Measurements from ENCODE around the gene NINJ2.
A peak's percentile ranks its signal among the peaks of the same experiment; 100 is the strongest.

NINJ2 gene

DNA sequence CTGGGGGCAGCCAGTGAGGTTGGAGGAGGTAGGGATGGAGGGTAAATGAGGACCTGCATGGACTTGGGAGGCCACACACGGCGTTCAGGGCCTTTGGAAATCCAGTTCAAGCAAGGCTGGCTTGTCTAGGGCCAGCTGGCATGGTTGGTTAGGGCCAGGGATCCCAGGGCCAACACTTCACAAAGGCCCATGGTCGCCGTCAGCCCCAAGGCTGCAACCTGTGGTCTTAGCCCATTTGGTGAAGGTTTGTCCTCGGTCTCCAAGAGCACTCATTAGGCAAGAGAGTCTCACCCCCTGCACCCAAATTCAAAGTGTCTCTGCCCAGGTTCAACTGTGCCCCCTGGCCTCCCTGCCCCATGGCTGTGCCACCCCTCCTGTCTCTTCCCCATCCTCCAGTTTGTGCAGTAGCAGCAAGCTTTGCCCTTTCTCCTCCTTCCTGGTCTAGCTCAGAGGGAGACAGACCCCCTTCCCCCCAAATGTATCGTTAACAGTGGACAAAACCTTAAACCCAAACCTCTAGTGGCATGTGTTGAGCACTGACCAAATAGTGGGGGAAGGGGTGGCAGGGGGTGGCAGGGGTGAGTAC is 94.1 kb downstream of the NINJ2 start:
- DNase-seq (ENCODE audit: low spot score): no peak

DNA sequence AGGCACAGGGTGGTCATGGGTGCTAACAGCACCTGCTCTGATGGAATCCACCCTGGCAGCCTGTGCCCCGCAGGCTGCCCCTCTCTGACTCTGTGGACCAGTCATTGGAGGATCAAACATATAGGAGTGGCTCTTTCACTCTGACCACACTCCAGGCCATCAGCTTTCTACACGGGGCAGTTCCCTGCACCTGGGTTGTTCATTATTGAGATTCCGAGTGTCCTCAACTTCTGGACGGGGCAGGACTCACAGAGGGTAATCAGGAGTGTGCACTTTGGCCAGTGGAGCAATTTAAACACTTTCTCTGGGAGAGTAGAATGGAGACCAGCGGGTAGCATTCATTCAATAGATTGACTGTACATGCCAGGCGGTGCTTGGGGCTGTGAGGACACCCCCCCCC is 94.8 kb downstream of the NINJ2 start:
- no peak for DNase-seq (ENCODE audit: low spot score)

DNA sequence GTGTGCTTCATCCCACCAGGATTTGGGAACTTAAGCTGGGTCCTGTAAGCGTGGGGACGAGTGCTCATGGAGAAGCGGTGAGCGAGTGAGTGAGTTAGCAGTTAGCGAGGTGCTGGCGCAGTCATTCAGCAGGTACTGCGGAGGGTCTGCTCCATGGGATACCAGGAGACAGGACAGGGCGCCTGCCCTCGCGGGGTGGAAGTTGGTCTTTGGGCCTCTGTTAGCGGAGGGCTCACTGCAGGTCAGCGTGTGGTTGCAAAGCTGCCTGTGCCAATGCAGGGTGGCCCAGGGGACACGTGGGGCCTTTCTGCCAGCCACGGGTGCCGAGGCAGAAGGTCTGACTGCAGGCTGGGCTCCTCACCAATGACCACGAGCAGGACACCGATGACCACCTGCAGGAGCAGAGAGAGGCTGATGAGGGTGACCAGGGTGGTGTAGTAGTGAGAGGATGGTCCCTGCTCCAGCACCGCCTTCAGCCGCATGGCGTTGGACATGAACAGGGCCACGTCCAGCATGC is 97.6 kb downstream of the NINJ2 start:
- DNase-seq (ENCODE audit: low spot score): no peak

DNA sequence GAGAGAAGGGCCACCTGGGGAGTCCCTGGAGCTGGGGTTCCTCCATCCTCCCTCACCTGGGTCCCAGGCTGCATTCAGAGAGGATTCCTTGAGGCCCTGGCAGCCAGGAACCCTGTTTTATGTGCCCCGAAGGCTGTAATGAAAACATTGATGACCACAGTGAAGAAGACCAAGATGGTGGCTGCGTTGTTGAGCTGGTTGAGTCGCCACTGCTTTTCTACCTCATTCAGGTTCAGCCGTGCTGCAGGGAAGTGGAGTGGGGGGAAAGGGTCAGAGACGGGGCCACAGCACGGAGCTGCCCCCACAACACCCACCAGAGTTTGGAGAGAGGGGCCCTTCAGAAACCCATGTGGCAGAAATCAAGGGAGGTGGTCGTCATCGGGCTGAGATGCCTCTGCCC is 98.1 kb downstream of the NINJ2 start:
- no peak for DNase-seq (ENCODE audit: low spot score)

DNA sequence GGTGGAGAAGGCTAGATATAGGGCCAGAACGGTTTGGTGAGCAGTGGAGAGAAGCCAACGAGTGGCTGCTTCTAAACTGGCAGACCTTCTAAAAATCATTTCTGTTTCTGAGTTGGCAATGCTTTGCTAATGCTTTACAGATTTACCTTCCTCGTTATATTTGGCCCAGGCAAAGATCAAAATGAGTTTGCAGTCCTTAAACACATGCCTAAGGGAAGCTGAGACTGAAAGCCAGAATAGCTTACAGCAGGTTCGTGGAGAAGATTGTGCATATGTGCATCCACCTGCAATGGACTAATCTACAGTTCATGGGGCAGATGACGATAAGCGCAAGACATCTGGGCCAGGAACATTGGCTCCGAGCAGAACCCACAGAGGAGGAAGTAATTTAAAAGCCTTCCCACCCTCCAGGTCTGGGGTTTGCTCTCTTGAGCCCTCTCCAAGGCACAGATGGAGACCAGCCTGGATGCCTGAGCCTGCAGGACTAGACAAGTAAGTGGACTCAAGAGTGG is 99.4 kb downstream of the NINJ2 start:
- DNase-seq (ENCODE audit: low spot score): no peak

DNA sequence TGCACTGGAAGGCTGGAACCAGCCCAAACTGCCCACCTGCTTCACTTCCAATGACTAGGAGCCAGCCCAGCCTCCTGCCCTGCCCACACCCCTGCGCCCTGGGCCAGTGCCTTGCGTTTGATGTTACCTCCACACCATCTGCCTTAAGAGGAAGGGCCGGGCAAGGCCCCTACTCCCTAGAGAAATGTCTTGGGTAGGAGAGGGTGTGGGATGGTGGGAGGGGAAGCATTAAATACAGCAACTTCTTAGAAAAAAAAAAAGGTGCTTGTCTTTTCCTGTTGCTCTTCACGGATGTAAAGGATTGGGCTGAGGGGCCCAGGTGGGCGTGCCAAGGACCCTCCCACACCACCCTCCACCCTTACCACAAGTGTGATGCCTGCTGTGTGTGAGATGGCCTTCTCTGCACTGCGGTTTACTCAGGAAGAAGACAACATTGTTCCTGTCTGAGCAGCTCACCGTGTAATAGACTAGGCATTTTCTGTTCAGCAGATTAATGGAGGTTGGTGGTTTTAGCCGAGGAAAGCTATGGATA is 99.9 kb downstream of the NINJ2 start:
- DNase-seq (ENCODE audit: low spot score): no peak

DNA sequence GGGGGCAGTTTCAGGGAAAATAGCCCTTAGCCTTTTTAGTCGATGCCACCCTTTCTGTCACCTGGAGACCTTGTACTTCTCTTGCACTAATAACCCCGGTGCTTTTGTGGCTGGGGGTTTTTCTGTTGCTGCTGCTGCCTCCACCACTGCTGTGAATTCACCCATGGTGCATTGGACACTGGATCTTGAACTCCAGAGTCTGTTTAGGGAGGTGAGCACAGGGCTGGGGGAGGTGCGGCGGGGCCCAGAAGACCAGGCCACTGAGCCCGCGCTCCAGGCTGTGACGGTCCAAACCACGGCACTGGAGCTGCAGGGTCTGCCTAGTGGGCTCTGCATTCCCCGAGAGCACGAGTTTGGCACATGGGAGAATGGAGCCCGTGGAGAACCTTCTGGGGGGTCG is 100.6 kb downstream of the NINJ2 start:
- DNase-seq (ENCODE audit: low spot score): no peak

DNA sequence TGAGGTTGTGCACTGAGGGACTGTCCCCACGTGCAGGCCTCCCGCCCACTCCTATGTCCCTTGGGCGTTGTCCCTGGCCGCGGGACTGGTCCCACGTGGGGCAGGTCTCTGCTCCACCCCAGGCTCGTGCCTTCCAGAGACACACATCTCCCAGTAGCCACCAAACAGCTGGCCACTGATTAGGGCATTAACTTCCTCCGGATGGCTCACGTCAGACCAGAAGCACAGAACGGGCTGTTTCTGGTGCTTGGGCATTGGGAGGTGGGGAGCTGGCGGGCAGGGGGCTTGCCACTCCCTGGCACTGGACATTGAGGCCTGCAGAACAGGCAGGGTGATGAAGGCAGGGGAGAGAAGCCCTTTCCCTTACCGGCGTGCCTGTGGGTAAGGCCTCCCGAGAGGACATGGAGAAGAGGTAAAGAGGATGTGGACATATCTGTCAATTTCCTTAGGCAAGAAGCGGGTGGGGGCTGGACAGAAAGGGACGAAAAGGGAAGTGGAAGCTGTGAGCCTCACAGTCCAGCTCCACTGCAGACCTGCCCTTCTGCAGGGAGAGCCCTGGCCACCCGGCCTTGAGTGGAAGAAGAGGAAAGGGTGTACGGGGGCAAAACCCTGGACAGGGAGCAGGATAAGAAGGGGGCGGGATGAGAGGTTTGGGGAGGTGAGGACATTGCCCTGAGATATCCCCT is 101.2 kb downstream of the NINJ2 start:
- DNase-seq (ENCODE audit: low spot score): peak; percentile 66

DNA sequence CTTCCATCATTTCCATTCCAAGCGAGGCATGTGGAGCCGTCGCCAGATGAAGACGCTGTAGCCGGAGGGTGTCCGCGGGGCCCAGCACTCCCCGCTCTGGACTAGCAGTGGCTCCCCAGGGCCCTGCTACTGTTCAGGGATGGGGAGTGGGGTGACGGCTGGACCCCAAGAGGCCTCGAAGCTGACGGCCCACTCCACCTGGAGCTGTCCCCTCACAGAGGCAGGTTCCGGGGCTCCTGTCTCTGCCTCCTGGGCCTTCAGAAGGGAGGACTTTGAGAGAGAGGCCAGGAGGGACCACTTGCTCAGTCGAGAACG is 101.9 kb downstream of the NINJ2 start:
- no peak for DNase-seq (ENCODE audit: low spot score)

DNA sequence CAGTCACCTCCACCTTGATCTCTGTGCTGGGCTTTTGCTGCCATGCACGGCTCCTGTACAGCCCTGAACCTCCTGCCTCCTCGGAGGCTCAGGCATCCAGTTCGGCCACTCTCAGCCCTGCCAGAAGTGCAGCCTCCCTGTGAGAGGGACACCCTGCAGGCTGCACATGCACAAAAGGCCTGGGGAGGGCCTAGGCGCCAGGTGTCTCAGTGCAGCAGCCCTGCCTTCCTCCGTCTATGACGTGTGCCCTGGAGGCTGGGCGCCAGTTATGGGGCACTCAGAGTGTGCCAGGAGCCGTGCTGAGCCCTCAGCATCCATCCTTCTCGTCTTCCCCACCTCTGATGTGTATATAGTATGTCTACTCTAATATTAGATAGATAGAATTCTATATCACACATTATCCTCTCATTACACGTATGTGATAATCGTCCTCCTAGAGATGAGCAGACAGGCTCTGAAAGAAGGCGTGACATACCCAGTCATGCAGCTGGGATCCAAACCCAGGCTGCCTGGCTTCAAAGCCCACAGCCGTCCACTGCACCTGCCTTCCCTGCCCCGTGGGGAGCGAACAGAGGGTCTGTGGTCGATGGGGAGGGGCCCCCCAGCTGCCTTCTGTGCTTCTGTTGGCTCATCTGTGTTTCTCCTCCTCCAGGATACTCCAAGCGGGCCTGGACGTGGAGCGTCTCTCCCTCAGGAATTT is 102.4 kb downstream of the NINJ2 start:
- no peak for DNase-seq (ENCODE audit: low spot score)

DNA sequence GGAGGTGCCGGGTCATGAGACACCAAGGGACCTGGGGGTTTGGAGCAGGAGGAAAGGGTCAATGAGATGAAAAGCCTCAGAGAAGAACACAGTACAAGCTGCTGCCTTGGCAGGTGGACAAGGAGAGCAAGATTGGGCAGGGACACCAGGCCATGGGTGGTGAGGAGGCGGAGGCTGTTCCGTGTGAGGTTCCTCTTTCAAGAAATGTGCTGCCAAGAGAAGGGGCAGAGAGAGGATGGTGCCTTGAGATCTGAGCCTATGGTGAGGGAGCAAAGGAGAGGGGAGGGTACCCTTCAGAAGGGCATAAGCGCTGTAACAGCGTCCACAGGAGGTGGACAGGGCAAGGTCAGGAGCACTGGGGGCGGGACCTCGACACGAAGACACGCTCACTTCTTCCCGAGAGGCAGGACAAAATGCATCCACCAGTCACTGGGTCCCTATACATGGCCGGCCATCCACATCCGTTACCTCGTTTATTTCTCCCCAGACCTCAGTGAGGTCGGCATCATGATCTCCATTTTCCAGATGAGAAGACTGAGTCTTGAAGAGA is 103.3 kb downstream of the NINJ2 start:
- DNase-seq (ENCODE audit: low spot score): peak; percentile 49

DNA sequence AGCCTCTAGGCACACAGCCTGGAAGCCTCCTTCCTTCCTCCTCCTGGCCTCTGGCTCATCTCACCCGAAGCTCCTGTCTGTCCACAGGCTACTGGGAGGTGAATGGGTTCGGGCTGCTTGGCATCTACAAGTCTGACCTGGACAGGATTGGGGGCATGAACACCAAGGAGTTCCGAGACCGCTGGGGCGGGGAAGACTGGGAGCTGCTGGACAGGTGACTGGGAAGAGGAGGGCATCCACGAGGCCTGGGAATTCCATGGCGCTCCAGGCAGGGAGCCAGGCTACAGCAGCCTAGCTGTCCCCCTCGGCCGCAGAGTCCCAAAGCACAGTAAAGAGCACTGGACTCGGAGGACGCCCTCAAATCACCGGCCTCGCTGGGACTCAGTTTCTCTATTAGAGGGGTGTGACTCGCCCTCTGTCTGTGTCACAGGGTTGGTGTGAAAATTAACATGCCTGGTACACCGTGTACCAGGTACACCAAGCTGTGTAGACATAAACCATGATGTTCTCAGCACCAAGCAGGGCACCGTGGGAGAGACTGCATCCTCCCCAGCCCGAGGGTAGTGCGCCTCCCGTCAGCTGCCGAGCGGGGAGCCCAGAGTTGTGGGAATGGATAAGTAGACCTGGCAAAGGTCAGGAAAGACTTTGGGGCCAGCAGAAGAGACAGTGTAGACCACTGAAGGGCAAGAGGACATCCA is 103.9 kb downstream of the NINJ2 start:
- DNase-seq (ENCODE audit: low spot score): no peak

DNA sequence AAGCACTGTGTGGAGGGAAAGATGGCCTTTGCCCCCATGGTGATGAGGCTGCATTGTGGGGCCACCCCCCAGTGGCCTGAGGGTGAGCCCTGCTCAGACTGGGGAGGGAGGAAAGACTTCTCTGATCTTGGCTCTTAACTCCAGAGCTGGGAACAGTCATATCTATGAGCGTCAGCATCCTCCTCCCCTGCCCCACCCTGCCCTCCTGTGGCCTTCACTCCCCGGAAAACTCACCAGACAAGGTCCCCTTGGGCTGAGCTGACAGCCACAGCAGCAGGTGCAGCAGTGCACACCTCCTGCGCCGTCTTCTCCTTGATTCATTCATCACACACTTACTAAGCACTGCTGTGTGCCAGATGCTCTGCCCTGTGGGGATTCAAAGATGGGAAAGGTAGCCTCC is 104.7 kb downstream of the NINJ2 start:
- no peak for DNase-seq (ENCODE audit: low spot score)

DNA sequence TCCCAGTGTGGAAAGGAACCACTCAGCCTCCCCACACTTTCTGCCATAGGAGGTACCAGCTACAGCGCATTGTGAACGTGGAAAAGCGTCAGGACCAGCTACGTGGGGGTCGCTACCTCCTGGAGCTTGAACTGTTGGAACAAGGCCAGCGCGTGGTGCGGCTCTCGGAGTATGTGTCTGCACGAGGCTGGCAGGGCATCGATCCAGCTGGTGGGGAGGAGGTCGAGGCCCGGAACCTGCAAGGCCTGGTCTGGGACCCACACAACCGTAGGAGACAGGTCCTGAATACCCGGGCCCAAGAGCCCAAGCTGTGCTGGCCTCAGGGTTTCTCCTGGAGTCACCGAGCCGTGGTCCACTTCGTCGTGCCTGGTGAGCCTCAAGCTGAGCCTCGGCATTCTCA is 106.7 kb downstream of the NINJ2 start:
- no peak for DNase-seq (ENCODE audit: low spot score)

DNA sequence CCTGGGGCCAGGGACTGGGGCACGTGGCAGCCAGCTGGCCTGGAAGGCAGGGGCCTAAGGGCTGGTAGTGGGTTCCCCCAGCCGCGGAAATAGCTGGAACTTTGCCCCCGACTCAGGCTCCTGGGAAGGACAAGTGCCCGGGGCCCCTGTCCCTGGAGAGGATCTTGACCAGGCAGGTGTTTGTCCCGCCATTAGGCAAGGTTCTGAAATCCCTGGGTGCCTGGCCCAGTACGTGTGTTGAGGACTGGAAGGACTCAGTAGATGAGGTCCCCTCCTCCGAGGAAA is 109.3 kb downstream of the NINJ2 start:
- no peak for DNase-seq (ENCODE audit: low spot score)

DNA sequence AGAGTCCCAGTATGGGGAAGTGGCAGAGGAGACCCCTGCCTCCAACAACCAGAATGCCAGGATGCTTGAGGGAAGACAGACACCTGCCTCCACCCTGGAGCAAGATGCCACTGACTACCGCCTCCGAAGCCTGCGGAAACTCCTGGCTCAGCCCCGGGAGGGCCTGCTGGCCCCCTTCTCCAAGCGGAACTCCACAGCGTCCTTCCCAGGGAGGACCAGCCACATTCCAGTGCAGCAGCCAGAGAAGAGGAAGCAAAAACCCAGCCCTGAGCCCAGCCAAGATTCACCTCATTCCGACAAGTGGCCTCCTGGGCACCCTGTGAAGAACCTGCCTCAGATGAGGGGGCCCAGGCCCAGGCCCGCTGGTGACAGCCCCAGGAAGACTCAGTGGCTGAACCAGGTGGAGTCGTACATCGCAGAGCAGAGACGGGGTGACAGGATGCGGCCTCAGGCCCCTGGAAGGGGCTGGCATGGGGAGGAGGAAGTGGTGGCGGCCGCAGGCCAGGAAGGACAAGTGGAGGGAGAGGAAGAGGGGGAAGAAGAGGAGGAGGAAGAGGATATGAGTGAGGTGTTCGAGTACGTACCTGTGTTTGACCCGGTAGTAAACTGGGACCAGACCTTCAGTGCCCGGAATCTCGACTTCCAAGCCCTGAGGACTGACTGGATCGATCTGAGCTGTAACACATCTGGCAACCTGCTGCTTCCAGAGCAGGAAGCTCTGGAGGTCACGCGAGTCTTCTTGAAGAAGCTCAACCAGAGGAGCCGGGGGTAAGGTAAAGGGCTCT is 109.8 kb downstream of the NINJ2 start:
- no peak for DNase-seq (ENCODE audit: low spot score)

DNA sequence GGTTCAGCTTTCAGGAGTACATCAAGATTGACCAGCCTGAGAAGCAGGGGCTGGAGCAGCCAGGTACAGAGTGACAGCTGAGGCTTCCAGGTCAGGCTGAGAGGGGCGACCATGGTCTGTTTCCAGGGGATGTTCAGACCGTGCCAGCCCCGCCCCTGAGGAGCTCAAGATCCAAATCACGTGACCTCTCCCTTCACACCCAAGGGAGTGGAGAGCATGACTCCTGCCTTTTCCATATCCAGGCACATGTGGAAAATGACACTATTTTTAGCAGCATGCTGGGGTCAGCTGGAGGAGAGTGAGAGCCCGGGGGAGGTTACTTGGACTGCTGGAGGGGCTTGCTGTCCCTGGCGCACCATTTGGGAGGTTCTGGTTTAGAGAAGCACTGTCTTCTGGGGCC is 110.8 kb downstream of the NINJ2 start:
- no peak for DNase-seq (ENCODE audit: low spot score)

DNA sequence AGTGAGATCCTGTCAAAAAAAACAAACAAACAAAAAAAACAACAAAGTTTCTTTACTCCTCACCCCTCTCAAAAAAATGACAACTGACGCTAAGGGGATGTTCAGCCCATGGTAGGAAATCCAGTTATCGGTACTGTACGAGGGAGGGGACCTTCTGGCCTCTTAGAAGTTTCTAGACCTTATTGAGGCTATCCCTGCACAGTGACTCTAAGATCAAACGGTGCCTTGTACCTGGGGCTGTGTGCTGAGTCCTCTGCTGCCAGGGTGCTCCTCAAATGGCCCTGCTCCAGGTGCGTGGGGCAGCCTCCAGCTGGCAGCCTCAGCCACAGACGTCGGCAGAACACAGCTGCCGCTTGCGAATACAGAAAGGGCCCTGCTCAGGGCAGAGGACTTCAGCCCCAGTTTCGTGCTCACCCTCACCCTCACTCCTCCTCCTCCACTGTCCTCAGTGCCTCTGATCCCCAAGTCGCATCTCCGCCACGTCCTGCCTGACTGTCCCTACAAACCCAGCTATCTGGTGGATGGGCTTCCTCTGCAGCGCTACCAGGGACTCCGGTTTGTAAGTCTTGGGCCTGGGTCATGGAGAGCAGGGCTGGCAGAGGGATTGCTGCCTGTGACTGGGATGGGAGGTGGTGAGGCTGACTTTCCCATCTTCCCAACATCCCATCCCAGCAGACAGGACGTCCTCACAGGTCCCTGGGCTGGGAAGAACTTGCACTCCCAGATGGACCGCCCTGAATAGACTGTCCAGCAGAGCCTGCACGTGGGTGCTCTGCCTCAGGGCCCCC is 112.6 kb downstream of the NINJ2 start:
- DNase-seq (ENCODE audit: low spot score): no peak

DNA sequence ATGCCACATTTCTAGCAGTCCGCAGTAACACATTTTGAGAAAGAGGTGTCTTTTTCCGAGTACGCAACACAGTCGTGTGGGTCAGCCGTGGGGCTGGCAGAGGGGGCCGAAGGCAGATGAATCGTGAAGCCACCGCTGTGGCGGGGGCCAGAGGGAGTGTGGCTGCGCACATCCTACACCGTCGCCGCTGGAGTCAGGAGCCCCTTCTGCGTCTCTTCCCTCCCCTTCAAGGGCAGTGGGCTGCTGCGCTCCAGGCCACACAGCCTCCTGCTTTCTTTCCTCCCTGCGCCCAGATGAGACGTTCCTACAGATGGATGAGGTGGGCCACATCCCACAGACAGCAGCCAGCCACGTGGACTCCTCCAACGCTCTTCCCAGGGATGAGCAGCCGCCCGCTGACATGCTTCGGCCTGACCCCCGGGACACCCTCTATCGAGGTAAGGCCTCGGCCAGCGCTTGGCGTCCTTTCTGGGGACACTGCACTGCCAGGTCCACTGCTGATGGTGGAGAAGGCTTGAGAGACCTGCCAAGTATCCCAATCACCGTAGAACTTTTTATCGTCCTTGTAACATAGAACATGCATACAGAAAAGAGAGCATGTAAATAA is 113.7 kb downstream of the NINJ2 start:
- DNase-seq (ENCODE audit: low spot score): no peak

DNA sequence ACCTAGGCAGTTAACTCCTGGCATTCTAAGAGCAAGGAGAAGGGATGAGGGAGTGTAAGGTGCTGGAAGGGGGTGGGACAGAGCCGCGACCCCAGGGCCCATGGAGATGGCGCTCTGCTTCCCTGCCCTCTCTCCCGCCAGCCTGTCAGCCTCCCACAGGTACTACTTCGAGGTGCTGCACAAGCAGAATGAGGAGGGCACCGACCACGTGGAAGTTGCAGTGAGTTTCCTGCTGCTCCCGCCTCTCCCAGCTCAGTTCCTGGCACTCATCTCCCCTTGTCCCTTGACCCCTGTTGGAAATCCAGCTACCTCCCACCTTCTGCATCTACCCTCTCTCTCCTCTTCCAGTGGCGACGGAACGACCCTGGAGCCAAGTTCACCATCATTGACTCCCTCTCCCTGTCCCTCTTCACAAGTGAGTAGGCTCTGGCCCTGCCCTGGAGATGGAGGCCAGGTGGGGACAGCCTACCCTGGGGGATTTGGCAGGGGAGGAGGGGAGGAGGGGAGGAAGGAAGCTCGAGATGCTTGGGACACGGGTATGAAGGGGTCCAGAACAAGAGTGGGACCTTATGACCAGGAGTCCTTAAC is 115.3 kb downstream of the NINJ2 start:
- no peak for DNase-seq (ENCODE audit: low spot score)
